HUES48 (cell line): ENCODE measurements around the gene GYS2.

Experiments used
- H3K27ac ChIP-seq: one replicate; pipeline ENCODE4 v1.7.0; 2013; ENCODE audit warnings: low read depth, low read length, inconsistent platforms
- H3K27me3 ChIP-seq: 2 replicates; pipeline ENCODE4 v1.6.1; 2013; ENCODE audit warnings: mild to moderate bottlenecking, low read length; ENCODE audit not compliant: control insufficient read depth, insufficient read depth
- H3K36me3 ChIP-seq: 2 replicates; pipeline ENCODE4 v1.6.1; 2013; ENCODE audit warnings: low read length; ENCODE audit not compliant: control insufficient read depth, insufficient read depth
- H3K4me1 ChIP-seq: 2 replicates; pipeline ENCODE4 v1.6.1; 2013; ENCODE audit warnings: mild to moderate bottlenecking, low read length; ENCODE audit not compliant: control insufficient read depth, insufficient read depth
- H3K4me3 ChIP-seq: 2 replicates; pipeline ENCODE4 v1.5.1; 2013; ENCODE audit warnings: mild to moderate bottlenecking, low read depth, low read length
- H3K9ac ChIP-seq: 2 replicates; pipeline ENCODE4 v1.6.1; 2013; ENCODE audit warnings: mild to moderate bottlenecking, low read depth, low read length, moderate library complexity
- H3K9me3 ChIP-seq: 2 replicates; pipeline ENCODE4 v1.6.1; 2013; ENCODE audit warnings: low read length; ENCODE audit not compliant: control insufficient read depth, insufficient read depth

The GYS2 gene

DNA sequence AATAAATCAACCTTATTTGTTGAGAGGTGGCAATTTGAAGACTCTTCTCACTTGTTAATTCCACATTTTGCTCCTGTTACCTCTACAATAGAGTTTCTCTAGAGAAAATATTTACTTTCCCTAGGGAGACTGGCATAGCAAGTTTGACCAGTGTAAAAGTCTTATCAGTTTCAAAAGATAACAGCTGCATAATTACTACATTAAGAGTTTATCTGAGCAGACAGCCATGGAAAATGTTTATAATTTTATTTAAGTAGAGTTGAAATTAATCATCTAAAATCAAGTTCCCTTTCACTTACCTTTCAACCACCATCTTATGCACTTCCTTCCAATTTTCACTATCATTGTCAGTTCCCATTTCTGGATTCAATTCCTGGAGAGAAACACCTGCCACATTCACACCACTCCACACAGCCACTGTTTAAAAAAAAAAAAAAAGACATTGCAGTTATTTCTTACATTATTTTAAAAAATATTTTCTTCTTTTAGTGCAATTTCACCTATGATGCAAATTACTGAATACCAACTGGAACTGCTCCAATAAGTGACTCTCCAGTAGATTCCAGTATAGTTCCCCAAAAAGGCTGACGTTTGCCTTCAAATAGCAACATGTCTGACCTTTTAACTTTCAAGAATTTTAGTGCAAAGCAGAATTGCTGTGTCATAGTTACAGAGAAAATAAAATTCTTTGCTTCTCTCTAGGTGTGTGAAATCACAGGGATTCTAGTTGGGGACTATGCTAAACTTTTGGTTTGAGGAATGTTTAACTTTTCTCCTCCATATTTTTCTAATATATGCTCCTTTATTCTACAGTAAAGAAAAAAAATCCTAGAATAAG lies 33.6 kb upstream of the GYS2 start:
- Histone ChIP-seq H3K9ac (no peak overlapping the region), H3K9me3 (no peaks in the 10 kb centered on the region), H3K4me1 (no peaks in the 10 kb centered on the region), H3K36me3 (peaks cover 92% of the 10 kb centered on the region), H3K4me3 (no peak overlapping the region), H3K27me3 (no peaks in the 10 kb centered on the region), H3K27ac (peak overlapping the region; percentile 15)

DNA sequence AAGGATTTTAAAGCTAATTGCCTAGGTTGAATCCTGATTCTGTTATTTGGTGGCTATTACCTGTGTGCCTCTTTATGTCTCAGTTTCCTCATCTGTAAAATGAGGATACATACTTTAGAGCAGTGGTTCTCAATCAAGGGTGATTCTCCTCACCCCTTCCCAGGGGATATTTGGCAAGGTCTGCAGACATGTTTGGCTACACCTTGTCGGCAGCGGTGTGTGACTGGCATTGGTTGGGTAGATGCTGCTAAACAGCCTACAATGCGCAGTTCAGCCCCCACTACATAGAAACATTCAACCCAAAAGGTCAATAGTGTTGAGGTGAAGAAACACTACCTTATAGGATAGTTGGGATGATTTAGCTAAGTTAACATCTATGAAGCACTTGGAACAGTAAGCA lies 29.6 kb upstream of the GYS2 start:
- Histone ChIP-seq H3K9ac (no peak overlapping the region), H3K4me3 (no peak overlapping the region), H3K4me1 (no peaks in the 10 kb centered on the region), H3K27ac (no peak overlapping the region), H3K9me3 (no peaks in the 10 kb centered on the region), H3K36me3 (peaks cover 52% of the 10 kb centered on the region), H3K27me3 (no peaks in the 10 kb centered on the region)

DNA sequence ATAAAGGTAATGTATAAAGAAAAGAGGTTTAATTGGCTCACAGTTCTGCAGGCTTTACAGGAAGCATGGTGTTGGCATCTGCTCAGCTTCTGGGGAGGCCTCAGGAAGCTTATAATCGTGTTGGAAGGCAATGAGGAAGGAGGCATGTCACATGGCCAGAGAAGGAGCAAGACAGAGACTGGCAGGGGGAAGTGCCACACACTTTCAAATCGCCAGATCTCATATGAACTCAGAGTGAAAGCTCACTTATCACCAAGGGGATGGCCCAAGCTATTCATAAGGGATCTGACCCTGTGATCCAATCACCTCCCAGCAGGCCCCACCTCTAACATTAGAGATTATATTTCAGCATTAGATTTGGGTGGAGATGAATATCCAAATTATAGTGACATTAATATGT lies 26.7 kb upstream of the GYS2 start:
- Histone ChIP-seq H3K4me1 (no peaks in the 10 kb centered on the region), H3K4me3 (no peak overlapping the region), H3K9me3 (no peaks in the 10 kb centered on the region; the same call in 1 of the 2 replicates), H3K27me3 (no peaks in the 10 kb centered on the region), H3K27ac (no peak overlapping the region), H3K36me3 (peaks cover 23% of the 10 kb centered on the region), H3K9ac (no peak overlapping the region)

DNA sequence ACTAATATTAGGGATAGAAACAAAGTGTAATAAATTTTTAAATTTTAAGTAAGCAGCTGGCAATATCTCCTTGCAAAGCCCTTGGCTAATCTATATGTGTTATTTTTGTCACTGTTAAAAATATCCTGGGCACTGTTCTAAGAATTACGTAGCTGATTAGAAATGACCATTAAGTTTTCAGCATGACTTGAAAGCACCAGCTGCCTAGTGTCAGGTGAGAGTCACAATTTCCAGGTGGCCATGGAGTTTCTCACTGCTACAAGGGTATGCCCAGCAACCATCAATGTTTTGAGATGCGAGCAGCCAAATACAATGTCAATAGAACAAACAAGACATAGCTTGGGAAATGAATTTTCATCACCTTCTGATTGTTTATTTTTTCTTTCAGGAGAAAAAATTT lies 23.3 kb upstream of the GYS2 start:
- H3K4me1 ChIP-seq: no peaks in the 10 kb centered on the region
- H3K4me3 ChIP-seq: no peak overlapping the region
- no peaks in the 10 kb centered on the region for H3K27me3 ChIP-seq
- H3K9me3 ChIP-seq: no peaks in the 10 kb centered on the region; the same call in 1 of the 2 replicates
- no peaks in the 10 kb centered on the region for H3K36me3 ChIP-seq
- H3K9ac ChIP-seq: no peak overlapping the region
- no peak overlapping the region for H3K27ac ChIP-seq

DNA sequence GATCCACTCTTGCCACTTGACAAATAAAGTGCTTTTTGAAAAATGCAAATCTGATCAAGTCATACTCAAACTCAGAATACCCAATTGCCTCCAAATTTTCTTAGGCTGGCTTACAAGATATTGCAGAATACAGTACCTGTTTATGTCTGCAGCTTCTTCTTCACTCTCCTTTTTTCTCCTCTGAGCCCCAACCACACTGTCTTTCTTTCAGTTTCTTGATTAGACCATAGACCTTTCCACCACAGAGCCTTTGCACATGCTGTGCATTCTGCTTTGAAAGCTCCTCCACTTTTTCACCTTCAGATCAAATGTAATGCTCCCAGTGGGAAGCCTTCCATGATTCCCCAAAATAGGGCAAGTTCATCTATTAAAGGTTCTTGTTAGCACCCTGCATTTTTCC lies 13.9 kb upstream of the GYS2 start:
- Histone ChIP-seq H3K27me3 (no peaks in the 10 kb centered on the region), H3K9ac (no peak overlapping the region), H3K4me1 (no peaks in the 10 kb centered on the region), H3K4me3 (no peak overlapping the region), H3K36me3 (no peaks in the 10 kb centered on the region), H3K9me3 (no peaks in the 10 kb centered on the region), H3K27ac (no peak overlapping the region)

DNA sequence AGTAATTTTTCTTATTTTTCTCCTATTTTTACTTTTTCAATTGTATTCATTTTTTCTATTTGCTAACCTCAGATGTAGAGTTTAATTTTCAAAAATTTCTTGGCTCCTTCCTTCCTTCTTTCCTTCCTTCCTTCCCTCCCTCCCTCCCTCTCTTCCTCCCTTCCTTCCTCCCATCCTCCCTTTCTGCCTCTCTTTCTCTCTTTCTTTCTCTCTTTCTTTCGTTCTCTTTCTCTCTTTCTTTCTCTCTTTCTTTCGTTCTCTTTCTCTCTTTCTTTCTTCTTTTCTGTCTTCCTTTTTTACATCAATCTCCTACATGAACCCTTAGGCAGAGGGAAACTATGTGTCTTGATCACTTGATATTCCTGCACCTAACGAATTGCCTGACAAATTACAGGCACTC lies 12.4 kb upstream of the GYS2 start:
- no peak overlapping the region for H3K27ac ChIP-seq
- H3K36me3 ChIP-seq: no peaks in the 10 kb centered on the region
- no peaks in the 10 kb centered on the region for H3K4me1 ChIP-seq
- H3K4me3 ChIP-seq: no peak overlapping the region
- H3K9me3 ChIP-seq: no peaks in the 10 kb centered on the region
- no peaks in the 10 kb centered on the region for H3K27me3 ChIP-seq
- no peak overlapping the region for H3K9ac ChIP-seq

DNA sequence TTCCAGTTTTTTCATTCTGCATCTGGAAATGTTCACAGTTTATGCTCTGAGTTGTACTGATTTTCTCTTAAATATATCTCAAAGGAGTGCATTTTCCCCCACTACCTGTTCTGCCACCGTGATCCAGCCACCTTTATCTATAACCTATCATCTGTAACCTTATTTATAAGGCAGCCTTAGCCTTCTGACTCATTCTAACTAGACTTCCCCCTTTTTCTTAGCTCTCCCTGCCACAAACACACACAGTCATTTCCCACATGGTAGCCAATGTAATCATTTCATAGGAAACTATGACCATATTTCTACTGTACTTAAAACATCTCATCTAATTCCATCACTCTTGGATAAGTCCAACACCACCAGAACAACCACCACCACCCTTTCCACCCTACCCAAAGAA lies 10.8 kb upstream of the GYS2 start:
- Histone ChIP-seq H3K4me3 (no peak overlapping the region), H3K9me3 (no peaks in the 10 kb centered on the region), H3K27ac (no peak overlapping the region), H3K9ac (no peak overlapping the region), H3K36me3 (no peaks in the 10 kb centered on the region), H3K4me1 (no peaks in the 10 kb centered on the region), H3K27me3 (no peaks in the 10 kb centered on the region)

DNA sequence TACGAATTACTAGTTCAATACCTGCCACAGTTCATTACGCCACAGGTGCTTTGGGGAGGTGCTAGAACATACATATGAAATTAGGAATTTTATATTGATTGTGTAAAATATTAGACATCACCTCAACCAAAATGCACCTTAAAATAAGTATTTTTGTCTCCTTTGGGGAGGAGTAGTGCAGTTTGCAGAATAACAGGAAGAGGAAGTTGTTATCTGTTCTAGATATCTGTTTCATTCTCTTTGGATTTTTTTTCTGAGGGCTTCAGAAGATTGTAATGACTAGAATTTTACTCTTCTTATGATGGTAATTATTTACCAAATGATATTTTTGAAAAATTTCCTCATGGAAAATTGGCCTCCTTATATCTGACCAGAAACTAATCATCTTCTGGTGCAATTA lies 9.9 kb upstream of the GYS2 start:
- Histone ChIP-seq H3K9ac (no peak overlapping the region), H3K36me3 (no peaks in the 10 kb centered on the region), H3K4me3 (no peak overlapping the region), H3K27me3 (no peaks in the 10 kb centered on the region), H3K27ac (no peak overlapping the region), H3K9me3 (no peaks in the 10 kb centered on the region), H3K4me1 (no peaks in the 10 kb centered on the region)

DNA sequence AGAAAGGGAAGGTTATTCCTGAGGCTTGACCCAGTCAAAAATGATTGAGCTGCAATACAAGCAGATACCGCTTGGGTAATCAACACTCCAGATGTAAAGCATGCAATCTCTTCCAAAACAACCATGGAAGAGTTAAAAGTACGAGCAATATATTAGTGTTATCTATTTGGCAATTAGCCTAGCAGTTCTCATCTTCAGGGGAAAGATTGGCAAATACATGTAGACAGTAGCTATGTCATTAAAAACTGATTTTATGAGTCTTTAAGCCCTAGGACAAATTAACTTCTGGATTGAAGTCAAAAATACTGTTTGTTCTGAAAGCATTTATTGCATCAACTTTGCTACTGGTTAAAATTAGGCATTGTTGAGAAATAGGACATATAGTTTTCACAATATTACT lies 9.3 kb upstream of the GYS2 start:
- Histone ChIP-seq H3K4me1 (no peaks in the 10 kb centered on the region), H3K9me3 (no peaks in the 10 kb centered on the region), H3K27ac (no peak overlapping the region), H3K36me3 (no peaks in the 10 kb centered on the region), H3K9ac (no peak overlapping the region), H3K4me3 (no peak overlapping the region), H3K27me3 (no peaks in the 10 kb centered on the region)

DNA sequence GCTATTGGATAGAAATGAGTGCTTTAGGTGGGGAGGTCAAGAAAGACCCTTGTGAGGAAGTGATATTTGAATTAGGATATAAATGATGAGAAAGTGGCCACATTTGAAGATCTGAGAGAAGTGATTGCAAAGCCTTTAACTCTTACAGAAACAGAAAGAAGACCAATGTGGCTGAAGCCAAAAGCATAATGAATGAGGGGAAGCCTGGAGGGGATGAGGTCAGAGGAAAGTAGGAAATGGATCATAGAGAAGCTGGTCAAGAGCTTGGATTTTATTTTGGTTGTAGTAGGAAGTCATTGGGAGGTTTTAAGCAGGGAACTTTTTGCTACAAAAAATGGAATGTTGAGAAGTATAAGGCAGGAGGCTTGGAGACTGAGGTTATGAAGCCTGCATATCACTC lies 3.5 kb upstream of the GYS2 start:
- Histone ChIP-seq H3K4me1 (peaks cover 5% of the 10 kb centered on the region; the same call in 1 of the 2 replicates), H3K9me3 (no peaks in the 10 kb centered on the region), H3K27me3 (no peaks in the 10 kb centered on the region), H3K9ac (no peak overlapping the region), H3K27ac (no peak overlapping the region), H3K4me3 (no peak overlapping the region), H3K36me3 (no peaks in the 10 kb centered on the region)

DNA sequence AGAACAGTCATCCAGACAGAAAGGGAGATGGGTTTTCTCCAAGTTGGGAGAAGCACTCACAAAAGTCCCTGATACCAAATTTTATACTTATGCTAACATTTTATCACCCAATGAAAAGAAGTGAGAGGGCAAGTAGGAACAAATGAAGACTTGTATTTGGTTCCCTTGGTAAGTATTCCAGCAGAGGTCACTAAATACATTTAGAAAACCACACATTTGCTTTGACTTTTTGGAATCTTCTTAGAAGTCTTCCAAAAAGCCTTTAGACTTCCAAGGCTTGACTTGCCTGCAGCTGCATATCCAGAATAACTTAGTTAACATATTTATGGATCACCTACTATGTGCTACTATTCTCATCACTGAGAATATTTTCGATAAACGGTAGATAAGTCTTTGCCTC lies 3.1 kb upstream of the GYS2 start:
- H3K36me3 ChIP-seq: no peaks in the 10 kb centered on the region
- H3K9me3 ChIP-seq: no peaks in the 10 kb centered on the region
- H3K4me3 ChIP-seq: no peak overlapping the region
- no peak overlapping the region for H3K27ac ChIP-seq
- H3K9ac ChIP-seq: no peak overlapping the region
- H3K27me3 ChIP-seq: no peaks in the 10 kb centered on the region
- H3K4me1 ChIP-seq: peaks cover 5% of the 10 kb centered on the region; the same call in 1 of the 2 replicates
